Ishikawa (cell line): ENCODE results near the gene PSMA7.

Experiments used
- CEBPB ChIP-seq: IDR thresholded peaks from 2 replicates; pipeline ENCODE4 v1.6.1; 2012
- CREB1 ChIP-seq: IDR thresholded peaks from 2 replicates; pipeline ENCODE4 v1.6.1; 2012; ENCODE audit warnings: low read depth
- EGR1 ChIP-seq: IDR thresholded peaks from 2 replicates; pipeline ENCODE4 v1.6.1; 2012
- EP300 ChIP-seq: IDR thresholded peaks from 2 replicates; pipeline ENCODE4 v1.6.1; 2012; ENCODE audit warnings: borderline replicate concordance
- FOXM1 ChIP-seq: IDR thresholded peaks from 2 replicates; pipeline ENCODE4 v1.6.1; 2012; ENCODE audit warnings: low read depth, borderline replicate concordance
- NFIC ChIP-seq: IDR thresholded peaks from 2 replicates; pipeline ENCODE4 v1.6.1; 2012
- RAD21 ChIP-seq: IDR thresholded peaks from 2 replicates; pipeline ENCODE4 v1.6.1; 2012; ENCODE audit warnings: low read depth
- TAF1 ChIP-seq: IDR thresholded peaks from 2 replicates; pipeline ENCODE4 v1.6.1; 2012; ENCODE audit warnings: low read depth, mild to moderate bottlenecking
- TCF12 ChIP-seq: IDR thresholded peaks from 2 replicates; pipeline ENCODE4 v1.6.1; 2012; ENCODE audit warnings: low read depth
- TEAD4 ChIP-seq: IDR thresholded peaks from 2 replicates; pipeline ENCODE4 v1.6.1; 2012
- YY1 ChIP-seq: IDR thresholded peaks from 2 replicates; pipeline ENCODE4 v1.6.1; 2012; ENCODE audit warnings: low read depth
- ZBTB7A ChIP-seq: IDR thresholded peaks from 2 replicates; pipeline ENCODE4 v1.6.1; 2012; ENCODE audit warnings: low read depth
- TF ChIP-seq, protein P1 (sequence below): IDR thresholded peaks from 2 replicates; pipeline ENCODE4 v1.6.1; 2012; ENCODE audit warnings: low read depth, mild to moderate bottlenecking
- TF ChIP-seq, protein P2 (sequence below): IDR thresholded peaks from 2 replicates; pipeline ENCODE4 v1.6.1; 2012
- TF ChIP-seq, protein P3 (sequence below): IDR thresholded peaks from 2 replicates; pipeline ENCODE4 v1.6.1; 2012

PSMA7 gene

DNA sequence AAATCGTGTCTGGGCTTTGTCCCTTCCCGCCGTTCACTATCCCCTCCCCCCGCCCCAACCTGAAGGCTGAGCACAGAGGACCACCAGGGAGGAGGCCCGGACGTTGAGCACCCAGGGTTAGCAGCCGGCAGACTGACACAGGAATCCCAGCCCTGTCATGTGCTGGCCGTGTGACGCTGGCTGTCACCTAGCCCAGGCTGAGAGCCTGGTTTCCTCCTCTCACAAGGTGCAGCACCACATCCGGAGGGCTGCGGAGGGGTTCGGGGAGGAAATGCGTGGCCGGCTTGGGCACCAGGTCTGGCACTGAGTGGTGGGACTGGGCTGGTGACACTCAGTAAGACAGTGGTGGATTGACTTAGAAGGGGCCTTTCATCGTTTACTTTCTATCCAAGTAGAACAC is 25.5 kb downstream of the PSMA7 start:
- TF ChIP-seq CREB1 (no peak), TAF1 (no peak), ZBTB7A (no peak), CEBPB (no peak), TEAD4 (no peak), YY1 (no peak)
- TF ChIP-seq, protein P1, sequence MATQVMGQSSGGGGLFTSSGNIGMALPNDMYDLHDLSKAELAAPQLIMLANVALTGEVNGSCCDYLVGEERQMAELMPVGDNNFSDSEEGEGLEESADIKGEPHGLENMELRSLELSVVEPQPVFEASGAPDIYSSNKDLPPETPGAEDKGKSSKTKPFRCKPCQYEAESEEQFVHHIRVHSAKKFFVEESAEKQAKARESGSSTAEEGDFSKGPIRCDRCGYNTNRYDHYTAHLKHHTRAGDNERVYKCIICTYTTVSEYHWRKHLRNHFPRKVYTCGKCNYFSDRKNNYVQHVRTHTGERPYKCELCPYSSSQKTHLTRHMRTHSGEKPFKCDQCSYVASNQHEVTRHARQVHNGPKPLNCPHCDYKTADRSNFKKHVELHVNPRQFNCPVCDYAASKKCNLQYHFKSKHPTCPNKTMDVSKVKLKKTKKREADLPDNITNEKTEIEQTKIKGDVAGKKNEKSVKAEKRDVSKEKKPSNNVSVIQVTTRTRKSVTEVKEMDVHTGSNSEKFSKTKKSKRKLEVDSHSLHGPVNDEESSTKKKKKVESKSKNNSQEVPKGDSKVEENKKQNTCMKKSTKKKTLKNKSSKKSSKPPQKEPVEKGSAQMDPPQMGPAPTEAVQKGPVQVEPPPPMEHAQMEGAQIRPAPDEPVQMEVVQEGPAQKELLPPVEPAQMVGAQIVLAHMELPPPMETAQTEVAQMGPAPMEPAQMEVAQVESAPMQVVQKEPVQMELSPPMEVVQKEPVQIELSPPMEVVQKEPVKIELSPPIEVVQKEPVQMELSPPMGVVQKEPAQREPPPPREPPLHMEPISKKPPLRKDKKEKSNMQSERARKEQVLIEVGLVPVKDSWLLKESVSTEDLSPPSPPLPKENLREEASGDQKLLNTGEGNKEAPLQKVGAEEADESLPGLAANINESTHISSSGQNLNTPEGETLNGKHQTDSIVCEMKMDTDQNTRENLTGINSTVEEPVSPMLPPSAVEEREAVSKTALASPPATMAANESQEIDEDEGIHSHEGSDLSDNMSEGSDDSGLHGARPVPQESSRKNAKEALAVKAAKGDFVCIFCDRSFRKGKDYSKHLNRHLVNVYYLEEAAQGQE, result no peak

DNA sequence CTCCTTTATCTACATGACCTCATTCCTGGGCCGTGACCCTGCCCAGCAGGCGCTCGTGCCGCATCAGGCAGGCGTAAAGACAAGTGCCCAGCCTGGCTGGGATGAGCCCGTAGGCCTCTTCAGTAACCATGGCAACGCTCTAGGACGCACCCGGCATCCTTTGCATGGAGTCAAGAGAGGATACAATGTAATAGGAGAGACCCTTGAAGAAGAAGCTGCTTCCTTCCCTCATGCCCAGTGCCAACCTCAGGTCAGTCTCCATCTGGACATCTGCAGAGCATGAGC is 25.9 kb downstream of the PSMA7 start:
- TF ChIP-seq ZBTB7A, result no peak
- TF ChIP-seq, protein P1, result no peak
- TF ChIP-seq CEBPB, result no peak
- no peak for TF ChIP-seq YY1
- TF ChIP-seq EGR1, result no peak
- TF ChIP-seq, protein P2, sequence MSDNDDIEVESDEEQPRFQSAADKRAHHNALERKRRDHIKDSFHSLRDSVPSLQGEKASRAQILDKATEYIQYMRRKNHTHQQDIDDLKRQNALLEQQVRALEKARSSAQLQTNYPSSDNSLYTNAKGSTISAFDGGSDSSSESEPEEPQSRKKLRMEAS, result no peak
- TF ChIP-seq RAD21, result no peak
- TF ChIP-seq FOXM1, result no peak
- TF ChIP-seq TEAD4, result no peak
- TF ChIP-seq NFIC, result no peak
- TF ChIP-seq, protein P3, sequence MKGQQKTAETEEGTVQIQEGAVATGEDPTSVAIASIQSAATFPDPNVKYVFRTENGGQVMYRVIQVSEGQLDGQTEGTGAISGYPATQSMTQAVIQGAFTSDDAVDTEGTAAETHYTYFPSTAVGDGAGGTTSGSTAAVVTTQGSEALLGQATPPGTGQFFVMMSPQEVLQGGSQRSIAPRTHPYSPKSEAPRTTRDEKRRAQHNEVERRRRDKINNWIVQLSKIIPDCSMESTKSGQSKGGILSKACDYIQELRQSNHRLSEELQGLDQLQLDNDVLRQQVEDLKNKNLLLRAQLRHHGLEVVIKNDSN, result no peak
- no peak for TF ChIP-seq EP300
- no peak for TF ChIP-seq TCF12
- TF ChIP-seq CREB1, result no peak
- no peak for TF ChIP-seq TAF1

DNA sequence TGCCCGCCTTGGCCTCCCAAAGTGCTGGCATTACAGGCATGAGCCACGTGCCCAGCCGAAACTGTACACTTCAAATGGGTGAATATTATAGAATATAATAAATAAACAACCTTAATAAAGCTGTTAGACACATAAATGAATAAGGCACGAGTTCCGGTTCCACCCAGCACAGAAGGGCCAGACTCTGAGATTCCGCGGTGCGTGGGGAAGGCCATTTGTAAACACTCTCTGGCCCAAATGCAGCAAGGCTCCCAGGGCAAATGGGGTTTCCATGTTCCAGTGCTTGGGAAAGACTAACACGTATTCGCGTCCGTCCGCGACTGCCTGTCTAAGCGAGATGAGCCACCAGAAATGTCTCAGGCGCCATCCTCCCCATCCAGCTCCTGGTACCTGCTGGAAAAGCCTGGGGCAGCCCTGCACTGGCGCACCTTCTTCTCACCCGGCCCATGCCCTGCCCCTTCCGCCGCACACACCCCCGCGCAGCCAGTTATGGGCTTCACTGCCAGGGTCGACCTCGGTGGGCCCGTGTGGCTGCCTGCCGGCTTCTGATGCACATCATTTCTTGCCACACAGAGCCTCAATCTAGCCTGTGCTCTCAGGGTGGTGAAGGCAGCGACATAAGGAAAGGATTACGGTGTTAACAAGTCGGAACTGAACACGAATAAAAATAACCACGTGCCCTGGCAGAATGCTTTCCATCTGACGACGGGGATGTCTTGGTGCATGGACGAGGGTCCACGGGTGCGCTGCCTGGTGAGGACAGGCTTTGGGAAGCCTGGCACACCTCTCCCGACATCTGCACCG is 26.4 kb downstream of the PSMA7 start:
- TF ChIP-seq TCF12, result no peak
- TF ChIP-seq, protein P1, result no peak
- no peak for TF ChIP-seq TEAD4
- TF ChIP-seq, protein P3, result no peak
- TF ChIP-seq CEBPB, result no peak
- no peak for TF ChIP-seq CREB1

DNA sequence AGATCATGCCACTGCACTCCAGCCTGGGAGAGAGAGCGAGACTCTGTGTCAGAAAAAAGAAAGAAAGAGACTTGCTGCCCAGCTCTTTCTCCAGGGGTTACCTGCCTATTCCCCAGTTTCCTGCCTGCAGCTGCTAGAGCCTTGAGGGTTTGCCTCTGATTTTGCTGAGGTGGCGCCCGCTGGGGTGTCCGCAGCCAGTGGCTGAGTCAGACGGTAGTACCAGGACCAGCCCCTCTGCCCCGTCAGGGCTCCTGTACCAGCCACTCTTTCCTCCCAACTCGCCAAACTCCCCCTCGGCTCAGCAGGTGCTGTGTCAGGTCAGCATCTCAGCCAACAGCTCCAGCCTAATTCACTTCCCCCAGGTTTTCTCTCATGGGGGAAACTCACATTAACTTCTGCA is 28.3 kb downstream of the PSMA7 start:
- TF ChIP-seq ZBTB7A, result no peak
- no peak for TF ChIP-seq TEAD4
- TF ChIP-seq RAD21, result no peak
- TF ChIP-seq, protein P3, result no peak
- TF ChIP-seq, protein P2, result no peak
- no peak for TF ChIP-seq EGR1
- TF ChIP-seq, protein P1, result no peak
- no peak for TF ChIP-seq EP300
- TF ChIP-seq TCF12, result no peak
- no peak for TF ChIP-seq CEBPB
- no peak for TF ChIP-seq FOXM1
- no peak for TF ChIP-seq CREB1
- TF ChIP-seq YY1, result no peak
- no peak for TF ChIP-seq TAF1
- TF ChIP-seq NFIC, result no peak
